Erythroblast (primary cell): ENCODE results near the gene PHACTR3.

ENCODE experiments used
- GATA1 ChIP-seq: IDR thresholded peaks from 2 replicates; pipeline ENCODE4 v1.6.1; 2011; ENCODE audit warnings: low read depth, mild to moderate bottlenecking, control low read depth, low read length, moderate library complexity
- POLR2A ChIP-seq: IDR thresholded peaks from 2 replicates; pipeline ENCODE4 v1.6.1; 2011; ENCODE audit warnings: mild to moderate bottlenecking, low read length

DNA sequence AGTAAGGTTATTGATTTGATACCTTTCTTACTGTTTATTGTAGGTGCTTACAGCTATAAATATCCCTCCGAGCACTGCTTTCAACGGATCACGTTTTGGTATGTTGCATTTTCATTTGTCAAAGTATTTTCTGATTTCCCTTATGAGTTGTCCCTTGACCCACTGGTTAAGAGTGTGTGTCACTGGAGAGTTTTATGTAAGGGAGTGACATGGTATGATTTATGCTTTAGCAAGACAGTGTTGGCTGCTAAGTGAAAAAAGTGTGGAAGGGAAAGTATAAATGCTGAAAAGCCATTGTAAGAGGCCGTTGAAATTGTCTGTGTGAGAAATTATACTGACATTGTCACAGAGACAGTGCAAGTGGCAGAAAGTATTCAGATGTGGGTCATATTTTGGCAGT lies 257.1 kb downstream of the PHACTR3 start:
- TF ChIP-seq POLR2A (no peak), GATA1 (no peak)
